Parathyroid adenoma (tissue), 2 donors: ENCODE measurements around the gene ADARB2.

Experiments used
- H2AFZ ChIP-seq: fragments of 300-600 bp; sonication (generic); one replicate; pipeline ENCODE4 v1.7.0; 2017; ENCODE audit warnings: antibody characterized with exemption, mild to moderate bottlenecking
- H3K27ac ChIP-seq: fragments of 300-600 bp; sonication (generic); one replicate; pipeline ENCODE4 v1.7.0; 2017
- H3K27me3 ChIP-seq: fragments of 300-600 bp; sonication (generic); one replicate; pipeline ENCODE4 v1.7.0; 2017; ENCODE audit warnings: low read length; ENCODE audit not compliant: control insufficient read depth, insufficient read depth
- H3K36me3 ChIP-seq: fragments of 300-600 bp; sonication (generic); one replicate; pipeline ENCODE4 v1.7.0; 2017; ENCODE audit warnings: low read length; ENCODE audit not compliant: control insufficient read depth, insufficient read depth
- H3K4me1 ChIP-seq: fragments of 300-600 bp; sonication (generic); one replicate; pipeline ENCODE4 v1.7.0; 2017; ENCODE audit warnings: control low read depth
- H3K4me2 ChIP-seq: fragments of 300-600 bp; sonication (generic); one replicate; pipeline ENCODE4 v1.7.0; 2017; ENCODE audit warnings: low read length
- H3K4me3 ChIP-seq: fragments of 300-600 bp; sonication (generic); one replicate; pipeline ENCODE4 v1.7.0; 2017; ENCODE audit warnings: low read depth, low read length
- H3K79me2 ChIP-seq: fragments of 300-600 bp; sonication (generic); one replicate; pipeline ENCODE4 v1.7.0; 2017; ENCODE audit warnings: control low read depth
- H3K9ac ChIP-seq: fragments of 300-600 bp; sonication (generic); one replicate; pipeline ENCODE4 v1.7.0; 2017; ENCODE audit warnings: mild to moderate bottlenecking
- H3K9me3 ChIP-seq: fragments of 300-600 bp; sonication (generic); one replicate; pipeline ENCODE4 v1.7.0; 2017; ENCODE audit warnings: low read length; ENCODE audit not compliant: control insufficient read depth
- CTCF ChIP-seq: fragments of 300-600 bp; sonication (generic); IDR thresholded peaks from one replicate; pipeline ENCODE4 v1.7.0; 2017; ENCODE audit warnings: antibody characterized with exemption, mild to moderate bottlenecking
- donor health status: primary hyperparathyroidism.

ADARB2 gene

GRCh38 chr10:1498746-1499358 lies 238.5 kb downstream of the ADARB2 start:
- H3K36me3 ChIP-seq = no peaks in the 10 kb centered on the region
- no peak overlapping the region for H3K4me3 ChIP-seq
- no peak overlapping the region for H2AFZ ChIP-seq
- peaks cover 8% of the 10 kb centered on the region for H3K79me2 ChIP-seq
- no peaks in the 10 kb centered on the region for H3K27me3 ChIP-seq
- no peaks in the 10 kb centered on the region for H3K4me1 ChIP-seq
- H3K27ac ChIP-seq = no peak overlapping the region
- H3K9me3 ChIP-seq = no peaks in the 10 kb centered on the region
- no peak for TF ChIP-seq CTCF
- no peak overlapping the region for H3K9ac ChIP-seq
- H3K4me2 ChIP-seq = no peak overlapping the region

GRCh38 chr10:1495915-1496517 lies 241.3 kb downstream of the ADARB2 start:
- no peak for TF ChIP-seq CTCF
- no peaks in the 10 kb centered on the region for H3K27me3 ChIP-seq
- no peak overlapping the region for H3K4me3 ChIP-seq
- peaks cover 8% of the 10 kb centered on the region for H3K79me2 ChIP-seq
- H3K4me1 ChIP-seq = no peaks in the 10 kb centered on the region
- H3K27ac ChIP-seq = no peak overlapping the region
- no peak overlapping the region for H2AFZ ChIP-seq
- H3K9ac ChIP-seq = no peak overlapping the region
- H3K4me2 ChIP-seq = no peak overlapping the region
- no peaks in the 10 kb centered on the region for H3K9me3 ChIP-seq
- no peaks in the 10 kb centered on the region for H3K36me3 ChIP-seq

- Histone ChIP-seq H3K4me1 (peaks cover 22% of the 10 kb centered on the region), H3K27me3 (no peaks in the 10 kb centered on the region), H2AFZ (peak overlapping the region; percentile 59), H3K27ac (no peak overlapping the region), H3K79me2 (peaks cover 8% of the 10 kb centered on the region), H3K9ac (no peak overlapping the region), H3K9me3 (no peaks in the 10 kb centered on the region), H3K4me2 (no peak overlapping the region), H3K36me3 (no peaks in the 10 kb centered on the region), H3K4me3 (no peak overlapping the region)
- TF ChIP-seq CTCF = no peak
Observed at GRCh38 chr10:1492641-1493040, 244.7 kb downstream of the ADARB2 start.

GRCh38 chr10:1491901-1492300 lies 245.4 kb downstream of the ADARB2 start:
- H3K27ac ChIP-seq = no peak overlapping the region
- no peaks in the 10 kb centered on the region for H3K9me3 ChIP-seq
- H3K4me1 ChIP-seq = peaks cover 24% of the 10 kb centered on the region
- H3K79me2 ChIP-seq = peaks cover 8% of the 10 kb centered on the region
- TF ChIP-seq CTCF = no peak
- H3K9ac ChIP-seq = no peak overlapping the region
- no peak overlapping the region for H2AFZ ChIP-seq
- H3K4me3 ChIP-seq = no peak overlapping the region
- no peaks in the 10 kb centered on the region for H3K36me3 ChIP-seq
- no peaks in the 10 kb centered on the region for H3K27me3 ChIP-seq
- H3K4me2 ChIP-seq = no peak overlapping the region

GRCh38 chr10:1489801-1490200 lies 247.5 kb downstream of the ADARB2 start:
- Histone ChIP-seq H3K9me3 (no peaks in the 10 kb centered on the region), H3K79me2 (no peaks in the 10 kb centered on the region), H3K4me2 (peak overlapping the region; percentile 54), H3K36me3 (no peaks in the 10 kb centered on the region), H3K9ac (no peak overlapping the region), H3K4me1 (peaks cover 24% of the 10 kb centered on the region), H3K4me3 (peak overlapping the region; percentile 24), H3K27me3 (no peaks in the 10 kb centered on the region), H3K27ac (peak overlapping the region; percentile 58), H2AFZ (peak overlapping the region; percentile 40)
- TF ChIP-seq CTCF = no peak
